Left lung (tissue), 10 donors: Measurements from ENCODE around the gene WWC1. TPM values are rescaled to one million over a fixed set of nuclear protein-coding genes. Genes with fewer than 3 reads are reported as not detected.

Experiments used
- ATAC-seq: fragments of 200-7000 bp; cut with Tn5 transposase; one replicate; pipeline ENCODE4 v1.9.1; 2020; ENCODE audit warnings: moderate library complexity
- DNase-seq, 4 donors: peaks; one replicate each; pipeline ENCODE4 v3.0.0-alpha.2; 2013 to 2020
- H3K27ac ChIP-seq, 2 donors: fragments of 200-600 bp; sonication (generic) in 1 of 2; one replicate each; pipeline versions ENCODE4 v1.5.0 to v1.8.0; 2020 to 2021
- H3K27me3 ChIP-seq, 2 donors: fragments of 200-600 bp; sonication (generic) in 1 of 2; one replicate each; pipeline versions ENCODE4 v1.5.0 to v1.8.0; 2020 to 2021
- H3K36me3 ChIP-seq, 2 donors: fragments of 200-600 bp; sonication (generic) in 1 of 2; one replicate each; pipeline versions ENCODE4 v1.5.0 to v1.8.0; 2020 to 2021
- H3K4me1 ChIP-seq, 2 donors: fragments of 200-600 bp; one replicate each; pipeline ENCODE4 v1.8.0; 2021
- H3K4me3 ChIP-seq, 2 donors: fragments of 200-600 bp; sonication (generic) in 1 of 2; one replicate each; pipeline versions ENCODE4 v1.5.0 to v1.8.0; 2020 to 2021; ENCODE audit warnings: mild to moderate bottlenecking in 1 of 2
- H3K9me3 ChIP-seq, 2 donors: fragments of 200-600 bp; sonication (generic) in 1 of 2; one replicate each; pipeline versions ENCODE4 v1.5.0 to v1.8.0; 2020 to 2021
- intact Hi-C, 2 donors: fragments of 100-400 bp; cut with DNase I; formaldehyde crosslinking; loops; one replicate each; pipeline versions ENCODE4 v1.11.2 to v1.14.2; 2022
- polyA plus RNA-seq, 6 donors: library from polyadenylated mRNA; unstranded; fragments of 120-200 nt; gene quantifications; one replicate each; pipeline ENCODE4 v1.2.1, GENCODE V29; 2013; ENCODE audit not compliant: insufficient read length in 6 of 6
- total RNA-seq, 2 donors: library from RNA; stranded (reverse); fragmentation: NEBNext Ultra II Directional; extraction: Animal tissue kit (Norgen Biotek cat#: 25700); gene quantifications; one replicate each; pipeline ENCODE4 v1.2.1, GENCODE V29; 2021
- TF ChIP-seq, protein P1 (sequence below), 2 donors: fragments of 200-600 bp; sonication (generic) in 1 of 2; IDR thresholded peaks; one replicate each; pipeline versions ENCODE4 v1.5.0 to v1.8.0; 2021; ENCODE audit warnings: antibody characterized with exemption in 2 of 2
- donor health status: DM: no; HTN: yes; CAD: no.
- donor health status: DM: no; HTN: no; CAD: no.

Gene WWC1
- total and polyA plus RNA-seq, 8 donors, result 59.6 to 128 (median 86.1) TPM

DNA sequence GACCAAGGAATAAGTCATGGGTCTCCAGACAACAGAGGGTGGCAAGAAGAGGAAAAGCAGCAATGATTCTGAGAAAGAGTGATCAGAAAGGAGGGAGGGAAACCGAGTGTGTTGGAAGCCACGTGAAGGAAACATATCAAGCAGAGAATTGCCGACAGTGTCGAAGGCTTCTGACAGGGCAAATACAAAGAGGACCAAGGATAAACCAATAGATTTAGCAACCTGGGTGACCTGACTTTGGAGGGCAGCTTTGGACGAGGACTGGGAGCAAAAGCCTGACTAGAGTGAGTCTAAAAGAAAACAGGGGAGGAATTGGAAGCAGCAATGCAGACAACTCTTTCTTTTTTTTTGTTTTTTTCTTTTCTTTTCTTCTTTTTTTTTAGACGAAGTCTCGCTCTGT lies 83.8 kb downstream of the WWC1 start:
- Histone ChIP-seq H3K36me3 (no peaks in the 10 kb centered on the region), H3K27me3 (no peaks in the 10 kb centered on the region), H3K27ac (no peak overlapping the region), H3K4me1 (no peaks in the 10 kb centered on the region), H3K9me3 (no peaks in the 10 kb centered on the region), H3K4me3 (no peak overlapping the region)
- intact Hi-C loops, result no loop called here
- ATAC-seq, result no peak
- no peak for DNase-seq
- TF ChIP-seq, protein P1, sequence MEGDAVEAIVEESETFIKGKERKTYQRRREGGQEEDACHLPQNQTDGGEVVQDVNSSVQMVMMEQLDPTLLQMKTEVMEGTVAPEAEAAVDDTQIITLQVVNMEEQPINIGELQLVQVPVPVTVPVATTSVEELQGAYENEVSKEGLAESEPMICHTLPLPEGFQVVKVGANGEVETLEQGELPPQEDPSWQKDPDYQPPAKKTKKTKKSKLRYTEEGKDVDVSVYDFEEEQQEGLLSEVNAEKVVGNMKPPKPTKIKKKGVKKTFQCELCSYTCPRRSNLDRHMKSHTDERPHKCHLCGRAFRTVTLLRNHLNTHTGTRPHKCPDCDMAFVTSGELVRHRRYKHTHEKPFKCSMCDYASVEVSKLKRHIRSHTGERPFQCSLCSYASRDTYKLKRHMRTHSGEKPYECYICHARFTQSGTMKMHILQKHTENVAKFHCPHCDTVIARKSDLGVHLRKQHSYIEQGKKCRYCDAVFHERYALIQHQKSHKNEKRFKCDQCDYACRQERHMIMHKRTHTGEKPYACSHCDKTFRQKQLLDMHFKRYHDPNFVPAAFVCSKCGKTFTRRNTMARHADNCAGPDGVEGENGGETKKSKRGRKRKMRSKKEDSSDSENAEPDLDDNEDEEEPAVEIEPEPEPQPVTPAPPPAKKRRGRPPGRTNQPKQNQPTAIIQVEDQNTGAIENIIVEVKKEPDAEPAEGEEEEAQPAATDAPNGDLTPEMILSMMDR (IDR thresholded peaks at IDR 0.05), result no peak

DNA sequence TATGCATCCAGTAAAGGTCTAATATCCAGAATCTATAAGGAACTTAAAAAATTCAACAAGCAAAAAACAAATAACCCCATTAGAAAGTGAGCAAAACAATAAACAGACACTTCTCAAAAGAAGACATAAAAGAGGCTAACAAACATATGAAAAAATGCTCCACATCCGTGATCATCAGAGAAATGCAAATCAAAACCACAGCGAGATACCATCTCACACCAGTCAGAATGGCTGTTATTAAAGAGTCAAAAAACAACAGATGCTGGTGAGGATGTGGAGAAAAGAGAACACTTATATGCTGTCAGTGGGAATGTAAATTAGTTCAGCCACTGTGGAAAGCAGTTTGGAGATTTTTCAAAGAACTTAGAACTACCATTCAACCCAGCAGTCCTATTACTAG lies 86.1 kb downstream of the WWC1 start:
- TF ChIP-seq, protein P1 (IDR thresholded peaks at IDR 0.05), result no peak
- no peak overlapping the region for H3K4me3 ChIP-seq
- H3K9me3 ChIP-seq, result no peaks in the 10 kb centered on the region
- no peaks in the 10 kb centered on the region for H3K27me3 ChIP-seq
- no peak for DNase-seq
- no peak overlapping the region for H3K27ac ChIP-seq
- no peaks in the 10 kb centered on the region for H3K4me1 ChIP-seq
- no peak for ATAC-seq
- intact Hi-C loops, result no loop called here
- H3K36me3 ChIP-seq, result no peaks in the 10 kb centered on the region

DNA sequence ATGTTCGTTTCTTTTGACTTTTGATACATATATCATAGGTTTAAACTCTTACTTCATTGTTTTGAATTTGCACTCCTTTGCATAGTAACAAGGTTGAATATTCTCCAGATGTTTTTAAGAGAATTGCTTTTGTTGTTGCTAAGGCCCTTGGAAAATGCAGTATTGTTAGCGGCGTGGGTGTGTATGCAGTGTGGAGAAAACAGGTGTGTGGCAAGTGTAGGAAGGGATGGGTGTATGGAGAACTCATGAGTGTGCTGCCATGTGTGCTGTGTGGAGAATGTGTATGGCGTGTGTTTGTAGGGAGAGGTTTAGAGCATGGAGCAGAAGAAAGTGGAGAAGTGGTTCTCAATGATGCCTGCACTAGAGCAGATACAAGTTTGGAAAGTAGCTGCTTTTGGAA lies 87.3 kb downstream of the WWC1 start:
- intact Hi-C loops, result no loop called here
- TF ChIP-seq, protein P1 (IDR thresholded peaks at IDR 0.05), result no peak
- Histone ChIP-seq H3K27me3 (no peaks in the 10 kb centered on the region), H3K4me3 (no peak overlapping the region), H3K4me1 (no peaks in the 10 kb centered on the region), H3K36me3 (no peaks in the 10 kb centered on the region), H3K9me3 (no peaks in the 10 kb centered on the region), H3K27ac (no peak overlapping the region)
- no peak for ATAC-seq
- no peak for DNase-seq

DNA sequence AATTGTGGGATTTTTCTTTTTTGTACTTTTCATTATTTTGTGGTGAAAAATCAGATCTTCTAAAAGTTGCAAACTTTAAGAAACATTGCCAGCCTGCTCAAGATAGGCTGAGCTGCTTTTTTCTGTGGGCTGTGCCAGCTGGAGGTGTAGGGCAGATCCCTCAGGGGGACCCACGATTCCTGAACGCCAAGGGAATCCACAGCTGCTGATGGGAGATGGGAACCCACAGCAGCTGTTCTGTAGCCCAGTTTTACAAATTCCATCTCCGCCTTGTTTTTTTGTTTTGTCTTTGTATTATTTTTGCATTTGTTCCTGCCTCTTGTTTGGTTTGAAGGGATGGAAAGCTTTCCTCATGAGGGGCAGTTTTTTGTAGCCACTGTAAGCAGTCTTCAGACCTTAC lies 91.0 kb downstream of the WWC1 start:
- TF ChIP-seq, protein P1 (IDR thresholded peaks at IDR 0.05), result no peak
- DNase-seq, result no peak
- no peak overlapping the region for H3K4me3 ChIP-seq
- H3K36me3 ChIP-seq, result no peaks in the 10 kb centered on the region
- intact Hi-C loops, result no loop called here
- ATAC-seq, result no peak
- H3K4me1 ChIP-seq, result no peaks in the 10 kb centered on the region
- no peak overlapping the region for H3K27ac ChIP-seq
- H3K9me3 ChIP-seq, result peaks cover 0 to 8% of the 10 kb centered on the region in 2 donors
- no peaks in the 10 kb centered on the region for H3K27me3 ChIP-seq

DNA sequence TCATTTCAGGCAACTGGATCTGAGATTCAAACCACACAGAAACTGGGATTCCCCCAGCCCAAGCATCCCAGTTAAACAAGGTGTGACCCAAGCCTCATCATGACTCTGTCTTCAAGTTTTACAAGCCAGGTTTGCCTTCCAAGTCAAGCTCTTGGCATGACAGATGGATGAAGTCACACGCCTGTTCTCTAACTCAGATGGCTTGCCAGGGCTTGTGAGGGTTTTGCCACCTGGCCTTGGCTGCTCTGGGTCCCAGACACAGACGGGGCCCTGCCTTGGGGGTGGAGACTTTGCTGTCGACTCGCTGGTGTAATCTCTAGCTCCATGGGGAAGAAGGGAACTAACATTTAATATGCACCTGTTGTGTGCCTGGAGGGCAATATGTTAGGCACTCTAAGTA lies 99.0 kb downstream of the WWC1 start:
- Histone ChIP-seq H3K9me3 (peaks cover 0 to 10% of the 10 kb centered on the region in 2 donors), H3K4me1 (no peaks in the 10 kb centered on the region), H3K4me3 (no peak overlapping the region), H3K27ac (no peak overlapping the region), H3K36me3 (no peaks in the 10 kb centered on the region), H3K27me3 (no peaks in the 10 kb centered on the region)
- no peak for ATAC-seq
- intact Hi-C loops, result no loop called here
- DNase-seq, result no peak
- TF ChIP-seq, protein P1 (IDR thresholded peaks at IDR 0.05), result no peak
